GM12891 (cell line): Measurements from ENCODE around the gene FAM78B.

Source experiments
- PAX5 ChIP-seq: IDR thresholded peaks from 2 replicates; pipeline ENCODE4 v1.6.1; 2011; ENCODE audit warnings: low read length, moderate library complexity, mild to moderate bottlenecking; ENCODE audit not compliant: insufficient read depth, severe bottlenecking
- POLR2A ChIP-seq: IDR thresholded peaks from 2 replicates; pipeline ENCODE4 v1.6.1; 2011; ENCODE audit warnings: low read depth, low read length, control low read depth
- POLR2AphosphoS5 ChIP-seq: IDR thresholded peaks from 2 replicates; pipeline ENCODE4 v1.6.1; 2011; ENCODE audit warnings: low read depth, low read length, control low read depth
- POU2F2 ChIP-seq: IDR thresholded peaks from 2 replicates; pipeline ENCODE4 v1.6.1; 2011; ENCODE audit warnings: low read depth, mild to moderate bottlenecking, control low read depth, low read length, moderate library complexity
- SPI1 ChIP-seq: IDR thresholded peaks from 2 replicates; pipeline ENCODE4 v1.6.1; 2011; ENCODE audit warnings: low read depth, low read length, control low read depth
- TAF1 ChIP-seq: IDR thresholded peaks from 2 replicates; pipeline ENCODE4 v1.6.1; 2011; ENCODE audit warnings: low read depth, low read length, control low read depth

DNA sequence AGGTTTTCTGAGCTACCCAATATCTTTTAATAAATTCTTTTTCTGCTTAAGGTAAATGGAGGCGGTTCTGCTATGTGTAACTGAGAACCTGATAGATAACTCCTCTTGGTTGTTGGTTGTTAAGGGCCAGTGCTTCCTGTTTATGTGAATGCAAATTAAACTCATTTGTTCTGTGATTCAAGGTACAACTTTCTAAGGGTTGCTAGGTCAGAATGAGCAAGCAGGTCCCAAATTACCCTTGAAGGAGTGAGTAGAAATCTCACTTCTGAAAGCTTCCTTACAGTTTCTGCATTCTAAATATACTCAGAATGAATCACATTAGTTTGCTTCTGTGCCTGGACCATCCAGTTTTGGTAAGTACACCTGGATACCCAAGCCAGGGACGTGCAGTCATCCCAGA lies 15.5 kb upstream of the FAM78B start:
- no peak for TF ChIP-seq POLR2AphosphoS5
- TF ChIP-seq POLR2A, result no peak
- TF ChIP-seq TAF1, result no peak
- TF ChIP-seq POU2F2, result no peak
- no peak for TF ChIP-seq PAX5
- TF ChIP-seq SPI1, result no peak
